Endodermal cell (in vitro differentiated cells): ENCODE results near the gene CAMTA1. TPM values are rescaled to one million over a fixed set of nuclear protein-coding genes. Genes with fewer than 3 reads are reported as not detected.

Experiments used
- DNase-seq: peaks from one replicate; pipeline ENCODE4 v3.0.0-alpha.2; 2017
- H3K27ac ChIP-seq: 2 replicates; pipeline ENCODE4 v1.5.1; 2013; ENCODE audit warnings: mild to moderate bottlenecking, low read depth, low read length, moderate library complexity
- H3K27me3 ChIP-seq: 2 replicates; pipeline ENCODE4 v1.6.1; 2013; ENCODE audit warnings: mild to moderate bottlenecking, low read length, moderate library complexity; ENCODE audit not compliant: insufficient read depth, control insufficient read depth, poor library complexity, severe bottlenecking
- H3K36me3 ChIP-seq: 2 replicates; pipeline ENCODE4 v1.7.0; 2013; ENCODE audit warnings: mild to moderate bottlenecking, low read length, moderate library complexity; ENCODE audit not compliant: control insufficient read depth, insufficient read depth
- H3K4me1 ChIP-seq: one replicate; pipeline ENCODE4 v1.7.0; 2013; ENCODE audit warnings: low read length; ENCODE audit not compliant: control insufficient read depth, insufficient read depth
- H3K4me3 ChIP-seq: 2 replicates; pipeline ENCODE4 v1.5.1; 2013; ENCODE audit warnings: mild to moderate bottlenecking, low read length, moderate library complexity
- H3K9ac ChIP-seq: 2 replicates; pipeline ENCODE4 v1.6.1; 2013; ENCODE audit warnings: mild to moderate bottlenecking, low read length, moderate library complexity; ENCODE audit not compliant: poor library complexity, severe bottlenecking; ENCODE audit errors: extremely low read depth
- H3K9me3 ChIP-seq: 2 replicates; pipeline ENCODE4 v1.6.1; 2013; ENCODE audit warnings: mild to moderate bottlenecking, low read length, moderate library complexity; ENCODE audit not compliant: control insufficient read depth
- H3K27ac Mint-ChIP-seq: 2 replicates; pipeline ENCODE4 v1.8.0; 2020; ENCODE audit warnings: mixed read lengths
- H3K27me3 Mint-ChIP-seq: 2 replicates; pipeline ENCODE4 v1.8.0; 2021; ENCODE audit warnings: mild to moderate bottlenecking, mixed read lengths; ENCODE audit not compliant: insufficient read depth
- H3K36me3 Mint-ChIP-seq: 2 replicates; pipeline ENCODE4 v1.8.0; 2020; ENCODE audit warnings: low read depth, mixed read lengths
- H3K4me1 Mint-ChIP-seq: 2 replicates; pipeline ENCODE4 v1.8.0; 2020; ENCODE audit warnings: mixed read lengths
- H3K4me3 Mint-ChIP-seq: 2 replicates; pipeline ENCODE4 v1.8.0; 2020; ENCODE audit warnings: mild to moderate bottlenecking, moderate library complexity, mixed read lengths
- H3K9me3 Mint-ChIP-seq: 2 replicates; pipeline ENCODE4 v1.8.0; 2020; ENCODE audit warnings: mild to moderate bottlenecking, mixed read lengths
- CTCF ChIP-seq: fragments of 200-600 bp; sonication (generic); conservative IDR thresholded peaks from 2 replicates; pipeline ENCODE4 v1.5.0; 2021; ENCODE audit warnings: antibody characterized with exemption, mild to moderate bottlenecking
- WGBS, 2 experiments: methylation state at CpG; one replicate each; pipeline versions ENCODE4 v1.1.5 to v1.1.7; 2013; ENCODE audit warnings: missing lambda C conversion rate in 2 of 2, mixed read lengths in 1 of 2; ENCODE audit not compliant: insufficient coverage in 1 of 2, insufficient read length in 1 of 2; 5-methylcytosine and 5-hydroxymethylcytosine counted together
- total RNA-seq, 2 donors: library from RNA; stranded (reverse); fragmentation: NEBNext Ultra II Directional in 1 of 2; extraction: Animal tissue kit (Norgen Biotek cat#: 25700) in 1 of 2; gene quantifications; 2 replicates in 1 of 2; 3 replicates in 1 of 2; pipeline ENCODE4 v1.2.1, GENCODE V29; 2021

Gene CAMTA1
- total RNA-seq, 2 donors from 2014 or later, result 123 to 137 TPM

GRCh38 chr1:7584643-7585042 lies 799.4 kb downstream of the CAMTA1 start:
- DNase-seq, result no peak
- Mint-ChIP-seq H3K9me3 (no peaks in the 10 kb centered on the region), H3K4me3 (no peak overlapping the region), H3K36me3 (no peaks in the 10 kb centered on the region), H3K27me3 (peaks cover 1% of the 10 kb centered on the region), H3K4me1 (peaks cover 3% of the 10 kb centered on the region), H3K27ac (no peak overlapping the region)
- Histone ChIP-seq H3K27me3 (no peaks in the 10 kb centered on the region), H3K9me3 (no peaks in the 10 kb centered on the region), H3K4me3 (no peak overlapping the region), H3K36me3 (no peaks in the 10 kb centered on the region), H3K9ac (no peak overlapping the region), H3K4me1 (peaks cover 10% of the 10 kb centered on the region), H3K27ac (no peak overlapping the region)
- 94 to 98% methylated on average over 8 to 12 of the region's 12 CpGs for WGBS, 2 experiments
- TF ChIP-seq CTCF, result no peak

GRCh38 chr1:7585216-7585907 lies 800.1 kb downstream of the CAMTA1 start:
- no peaks in the 10 kb centered on the region for H3K36me3 ChIP-seq
- no peak overlapping the region for H3K4me3 ChIP-seq
- Mint-ChIP-seq H3K9me3 (no peaks in the 10 kb centered on the region), H3K27me3 (peaks cover 1% of the 10 kb centered on the region), H3K4me1 (peaks cover 8% of the 10 kb centered on the region), H3K36me3 (no peaks in the 10 kb centered on the region), H3K4me3 (no peak overlapping the region), H3K27ac (no peak overlapping the region)
- TF ChIP-seq CTCF, result no peak
- no peak overlapping the region for H3K9ac ChIP-seq
- no peaks in the 10 kb centered on the region for H3K9me3 ChIP-seq
- WGBS, 2 experiments, result 94% methylated on average over 13 to 14 of the region's 14 CpGs
- H3K4me1 ChIP-seq, result peaks cover 16% of the 10 kb centered on the region
- no peak for DNase-seq
- no peak overlapping the region for H3K27ac ChIP-seq
- no peaks in the 10 kb centered on the region for H3K27me3 ChIP-seq

GRCh38 chr1:7586031-7586941 lies 801.0 kb downstream of the CAMTA1 start:
- TF ChIP-seq CTCF, result no peak
- DNase-seq, result no peak
- H3K4me1 Mint-ChIP-seq, result peaks cover 8% of the 10 kb centered on the region
- H3K9ac ChIP-seq, result no peak overlapping the region
- no peak overlapping the region for H3K27ac Mint-ChIP-seq
- peaks cover 1% of the 10 kb centered on the region for H3K27me3 Mint-ChIP-seq
- H3K9me3 ChIP-seq, result no peaks in the 10 kb centered on the region
- H3K9me3 Mint-ChIP-seq, result no peaks in the 10 kb centered on the region
- peaks cover 20% of the 10 kb centered on the region for H3K4me1 ChIP-seq
- H3K4me3 ChIP-seq, result no peak overlapping the region
- no peaks in the 10 kb centered on the region for H3K36me3 ChIP-seq
- H3K4me3 Mint-ChIP-seq, result no peak overlapping the region
- 82 to 90% methylated on average over 18 to 26 of the region's 26 CpGs for WGBS, 2 experiments
- no peaks in the 10 kb centered on the region for H3K36me3 Mint-ChIP-seq
- H3K27me3 ChIP-seq, result no peaks in the 10 kb centered on the region
- no peak overlapping the region for H3K27ac ChIP-seq
